GM21390 (cell line): ENCODE data around the gene SCAMP3.

Experiments
- ATAC-seq: cut with Tn5 transposase; IDR thresholded peaks from one replicate; pipeline ENCODE4 v1.9.1; 2021; ENCODE audit not compliant: unreplicated experiment

SCAMP3 gene

GRCh38 chr1:155207806-155208540 is 54.2 kb downstream of the SCAMP3 start, which contains the start of gene THBS3:
Gene THBS3 (minus strand): TSS chr1:155207897. CDS start chr1:155207876, 21 bp downstream.
- ATAC-seq = no peak

DNA sequence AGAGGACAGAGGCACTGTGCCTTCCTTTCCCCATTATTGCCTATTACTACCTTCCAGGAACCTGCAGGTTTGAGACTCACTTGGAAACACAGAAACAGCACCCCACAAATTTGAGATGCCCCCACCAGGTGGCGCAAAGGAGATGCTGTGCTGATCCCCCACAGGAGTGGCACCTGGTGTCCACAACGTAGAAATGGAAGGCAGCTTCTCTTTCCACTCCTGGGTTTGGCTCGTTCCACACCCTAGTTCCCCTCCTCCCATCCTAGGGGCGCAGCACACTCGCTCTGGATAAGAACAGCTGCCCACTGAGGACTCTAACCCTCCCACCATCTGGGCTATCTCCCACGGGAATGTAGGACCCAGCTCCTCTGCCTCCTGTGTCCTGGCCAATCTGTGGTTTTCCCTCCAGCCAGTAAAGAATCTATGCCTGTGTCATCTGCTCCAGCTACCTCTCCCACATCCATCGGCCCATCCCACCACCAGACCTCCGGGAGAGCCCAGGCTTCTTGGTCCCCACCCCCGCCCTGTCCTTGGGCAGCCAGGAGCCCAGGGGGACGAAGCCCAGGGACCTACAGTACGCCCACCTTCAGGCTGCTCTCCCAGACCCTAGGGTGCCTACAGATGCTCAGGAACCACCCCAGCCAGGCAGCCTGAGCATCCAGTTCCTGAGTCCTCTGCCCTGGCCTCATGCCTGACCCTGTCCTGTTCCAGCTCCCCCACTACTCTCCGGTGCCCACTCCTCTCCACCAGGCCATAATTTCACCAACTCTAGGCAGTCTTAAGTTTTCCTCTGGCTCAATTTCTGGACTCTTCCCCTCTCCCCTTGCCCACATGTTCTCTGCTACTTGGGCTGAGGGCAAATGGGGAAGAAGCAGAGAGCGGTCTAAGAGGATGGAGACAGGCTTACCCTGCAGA is 55.0 kb downstream of the SCAMP3 start:
- ATAC-seq = no peak
